Endodermal cell (in vitro differentiated cells): ENCODE data around the gene PLPP3. TPM values are rescaled to one million over a fixed set of nuclear protein-coding genes. Genes with fewer than 3 reads are reported as not detected.
A peak's percentile ranks its signal among the peaks of the same experiment; 100 is the strongest.

Experiments
- DNase-seq: peaks from one replicate; pipeline ENCODE4 v3.0.0-alpha.2; 2017
- H3K27ac ChIP-seq: 2 replicates; pipeline ENCODE4 v1.5.1; 2013; ENCODE audit warnings: mild to moderate bottlenecking, low read depth, low read length, moderate library complexity
- H3K27me3 ChIP-seq: 2 replicates; pipeline ENCODE4 v1.6.1; 2013; ENCODE audit warnings: mild to moderate bottlenecking, low read length, moderate library complexity; ENCODE audit not compliant: insufficient read depth, control insufficient read depth, poor library complexity, severe bottlenecking
- H3K36me3 ChIP-seq: 2 replicates; pipeline ENCODE4 v1.7.0; 2013; ENCODE audit warnings: mild to moderate bottlenecking, low read length, moderate library complexity; ENCODE audit not compliant: control insufficient read depth, insufficient read depth
- H3K4me1 ChIP-seq: one replicate; pipeline ENCODE4 v1.7.0; 2013; ENCODE audit warnings: low read length; ENCODE audit not compliant: control insufficient read depth, insufficient read depth
- H3K4me3 ChIP-seq: 2 replicates; pipeline ENCODE4 v1.5.1; 2013; ENCODE audit warnings: mild to moderate bottlenecking, low read length, moderate library complexity
- H3K9ac ChIP-seq: 2 replicates; pipeline ENCODE4 v1.6.1; 2013; ENCODE audit warnings: mild to moderate bottlenecking, low read length, moderate library complexity; ENCODE audit not compliant: poor library complexity, severe bottlenecking; ENCODE audit errors: extremely low read depth
- H3K9me3 ChIP-seq: 2 replicates; pipeline ENCODE4 v1.6.1; 2013; ENCODE audit warnings: mild to moderate bottlenecking, low read length, moderate library complexity; ENCODE audit not compliant: control insufficient read depth
- H3K27ac Mint-ChIP-seq: 2 replicates; pipeline ENCODE4 v1.8.0; 2020; ENCODE audit warnings: mixed read lengths
- H3K27me3 Mint-ChIP-seq: 2 replicates; pipeline ENCODE4 v1.8.0; 2021; ENCODE audit warnings: mild to moderate bottlenecking, mixed read lengths; ENCODE audit not compliant: insufficient read depth
- H3K36me3 Mint-ChIP-seq: 2 replicates; pipeline ENCODE4 v1.8.0; 2020; ENCODE audit warnings: low read depth, mixed read lengths
- H3K4me1 Mint-ChIP-seq: 2 replicates; pipeline ENCODE4 v1.8.0; 2020; ENCODE audit warnings: mixed read lengths
- H3K4me3 Mint-ChIP-seq: 2 replicates; pipeline ENCODE4 v1.8.0; 2020; ENCODE audit warnings: mild to moderate bottlenecking, moderate library complexity, mixed read lengths
- H3K9me3 Mint-ChIP-seq: 2 replicates; pipeline ENCODE4 v1.8.0; 2020; ENCODE audit warnings: mild to moderate bottlenecking, mixed read lengths
- WGBS, 2 experiments: methylation state at CpG; one replicate each; pipeline versions ENCODE4 v1.1.5 to v1.1.7; 2013; ENCODE audit warnings: missing lambda C conversion rate in 2 of 2, mixed read lengths in 1 of 2; ENCODE audit not compliant: insufficient coverage in 1 of 2, insufficient read length in 1 of 2; 5-methylcytosine and 5-hydroxymethylcytosine counted together
- total RNA-seq, 2 donors: library from RNA; stranded (reverse); fragmentation: NEBNext Ultra II Directional in 1 of 2; extraction: Animal tissue kit (Norgen Biotek cat#: 25700) in 1 of 2; gene quantifications; 2 replicates in 1 of 2; 3 replicates in 1 of 2; pipeline ENCODE4 v1.2.1, GENCODE V29; 2021
- TF ChIP-seq, protein P1 (sequence below): fragments of 200-600 bp; sonication (generic); conservative IDR thresholded peaks from 2 replicates; pipeline ENCODE4 v1.5.0; 2021; ENCODE audit warnings: antibody characterized with exemption, mild to moderate bottlenecking

Gene PLPP3
- total RNA-seq, 2 donors from 2014 or later = 39.2 to 55.2 TPM

GRCh38 chr1:56463376-56463775, 116.0 kb downstream of the PLPP3 start:
- no peak overlapping the region for H3K27ac ChIP-seq
- H3K36me3 Mint-ChIP-seq = no peaks in the 10 kb centered on the region
- no peak overlapping the region for H3K4me3 ChIP-seq
- no peaks in the 10 kb centered on the region for H3K27me3 ChIP-seq
- H3K4me1 ChIP-seq = no peaks in the 10 kb centered on the region
- DNase-seq = peak; percentile 2
- H3K9me3 ChIP-seq = no peaks in the 10 kb centered on the region
- TF ChIP-seq, protein P1, sequence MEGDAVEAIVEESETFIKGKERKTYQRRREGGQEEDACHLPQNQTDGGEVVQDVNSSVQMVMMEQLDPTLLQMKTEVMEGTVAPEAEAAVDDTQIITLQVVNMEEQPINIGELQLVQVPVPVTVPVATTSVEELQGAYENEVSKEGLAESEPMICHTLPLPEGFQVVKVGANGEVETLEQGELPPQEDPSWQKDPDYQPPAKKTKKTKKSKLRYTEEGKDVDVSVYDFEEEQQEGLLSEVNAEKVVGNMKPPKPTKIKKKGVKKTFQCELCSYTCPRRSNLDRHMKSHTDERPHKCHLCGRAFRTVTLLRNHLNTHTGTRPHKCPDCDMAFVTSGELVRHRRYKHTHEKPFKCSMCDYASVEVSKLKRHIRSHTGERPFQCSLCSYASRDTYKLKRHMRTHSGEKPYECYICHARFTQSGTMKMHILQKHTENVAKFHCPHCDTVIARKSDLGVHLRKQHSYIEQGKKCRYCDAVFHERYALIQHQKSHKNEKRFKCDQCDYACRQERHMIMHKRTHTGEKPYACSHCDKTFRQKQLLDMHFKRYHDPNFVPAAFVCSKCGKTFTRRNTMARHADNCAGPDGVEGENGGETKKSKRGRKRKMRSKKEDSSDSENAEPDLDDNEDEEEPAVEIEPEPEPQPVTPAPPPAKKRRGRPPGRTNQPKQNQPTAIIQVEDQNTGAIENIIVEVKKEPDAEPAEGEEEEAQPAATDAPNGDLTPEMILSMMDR = no peak
- peaks cover 20% of the 10 kb centered on the region for H3K4me1 Mint-ChIP-seq
- H3K36me3 ChIP-seq = no peaks in the 10 kb centered on the region
- no peaks in the 10 kb centered on the region for H3K9me3 Mint-ChIP-seq
- H3K4me3 Mint-ChIP-seq = no peak overlapping the region
- 91% methylated on average over 1 of the region's 1 CpG; no CpG with 5 or more reads in 1 of the 2 experiments for WGBS, 2 experiments
- H3K27me3 Mint-ChIP-seq = peaks cover 2% of the 10 kb centered on the region
- H3K27ac Mint-ChIP-seq = no peak overlapping the region
- no peak overlapping the region for H3K9ac ChIP-seq

DNA sequence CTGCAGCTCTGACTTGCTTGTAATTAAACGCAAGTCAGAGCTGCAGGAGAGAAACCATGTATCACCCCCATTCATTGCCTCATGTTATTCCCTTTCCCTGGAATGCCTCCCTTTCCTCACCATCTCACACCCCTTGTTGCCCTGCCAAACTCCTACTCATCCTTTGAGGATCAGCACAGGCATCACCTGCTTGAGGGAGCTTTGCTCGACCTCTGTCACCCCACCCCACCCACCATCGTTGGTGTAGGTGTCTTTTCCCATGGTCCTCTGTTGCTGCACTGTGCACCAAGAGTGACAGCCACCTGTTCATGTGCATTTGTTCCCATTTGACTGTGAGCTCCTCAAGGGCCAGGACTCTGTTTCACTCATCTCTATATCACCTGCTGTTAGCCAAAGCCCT, 117.2 kb downstream of the PLPP3 start:
- Mint-ChIP-seq H3K27me3 (peaks cover 2% of the 10 kb centered on the region), H3K9me3 (no peaks in the 10 kb centered on the region), H3K4me3 (no peak overlapping the region), H3K27ac (no peak overlapping the region), H3K36me3 (no peaks in the 10 kb centered on the region), H3K4me1 (peaks cover 18% of the 10 kb centered on the region)
- Histone ChIP-seq H3K4me1 (no peaks in the 10 kb centered on the region), H3K4me3 (no peak overlapping the region), H3K36me3 (no peaks in the 10 kb centered on the region), H3K27me3 (no peaks in the 10 kb centered on the region), H3K9ac (no peak overlapping the region), H3K27ac (no peak overlapping the region), H3K9me3 (no peaks in the 10 kb centered on the region)
- DNase-seq = peak; percentile 22
- WGBS, 2 experiments = 80 to 82% methylated on average over 2 to 3 of the region's 3 CpGs
- TF ChIP-seq, protein P1 = no peak

- Mint-ChIP-seq H3K27me3 (peaks cover 2% of the 10 kb centered on the region), H3K9me3 (no peaks in the 10 kb centered on the region), H3K36me3 (no peaks in the 10 kb centered on the region), H3K4me1 (peaks cover 15% of the 10 kb centered on the region), H3K27ac (no peak overlapping the region), H3K4me3 (no peak overlapping the region)
- peak; percentile 64 for DNase-seq
- Histone ChIP-seq H3K4me3 (no peak overlapping the region), H3K36me3 (no peaks in the 10 kb centered on the region), H3K27ac (no peak overlapping the region), H3K9ac (no peak overlapping the region), H3K27me3 (no peaks in the 10 kb centered on the region), H3K4me1 (no peaks in the 10 kb centered on the region), H3K9me3 (no peaks in the 10 kb centered on the region)
- WGBS, 2 experiments = 74 to 78% methylated on average over 8 to 12 of the region's 12 CpGs
- TF ChIP-seq, protein P1 = peak; percentile 62
Observed at GRCh38 chr1:56461158-56462127, 117.9 kb downstream of the PLPP3 start.
